ENCODE data around the gene FBXW4. TPM values are rescaled to one million over a fixed set of nuclear protein-coding genes. Genes with fewer than 3 reads are reported as not detected.

FBXW4 gene
- total RNA-seq, 2 experiments from 2014 or later: 43.1 to 60.9 TPM

- H4K20me1 ChIP-seq (ENCODE audit: insufficient read depth, low read length): no peaks in the 10 kb centered on the region
- intact Hi-C loops (cut with micrococcal nuclease; ENCODE audit: unreplicated experiment): no loop called here
- CTCF ChIA-PET (ENCODE audit: unreplicated experiment): no interaction called here
- no peaks in the 10 kb centered on the region for H3K9me2 ChIP-seq (ENCODE audit: insufficient read depth, low read length)
- POLR2A ChIA-PET: interaction anchor here (0.6 to 0.7 kb wide), 3 partner anchors 14 to 481 kb away, joined by 3 to 7 read pairs (median 3); no protein-coding TSS in a partner anchor
- no peak overlapping the region for H2AFZ ChIP-seq (ENCODE audit: low read length)
- H3K9me3 ChIP-seq (ENCODE audit: low read length): no peaks in the 10 kb centered on the region
- TF ChIP-seq CTCF (conservative IDR thresholded peaks at IDR 0.05; ENCODE audit: low read length) (no peak), EZH2phosphoT487 (IDR thresholded peaks at IDR 0.05; ENCODE audit: borderline replicate concordance, low read depth, low read length) (no peak)
- H3K79me2 ChIP-seq (ENCODE audit: insufficient read depth, low read depth, low read length): 0 out of 2 replicates have a peak, but pooled peaks cover 8% of the 10 kb centered on the region
- H3K27ac ChIP-seq (ENCODE audit: low read depth, low read length, poor library complexity, severe bottlenecking): no peak overlapping the region
- H3K4me1 ChIP-seq (ENCODE audit: insufficient read depth, low read length, poor library complexity, severe bottlenecking): peaks cover 7% of the 10 kb centered on the region
- no peak overlapping the region for H3K4me2 ChIP-seq (ENCODE audit: low read length)
- DNase-seq (ENCODE audit: low spot score): no peak
- no peak overlapping the region for H3K4me3 ChIP-seq (ENCODE audit: low read depth, low read length, poor library complexity, severe bottlenecking)
- BruUV-seq (replicated peaks): no TSS peak
- H3K36me3 ChIP-seq (ENCODE audit: insufficient read depth, low read length): peaks cover 51% of the 10 kb centered on the region
These were observed 18.4 kb downstream of the FBXW4 start for GRCh38 chr10:101676565-101676964.

GRCh38 chr10:101675115-101675514 is 19.9 kb downstream of the FBXW4 start:
- DNase-seq (ENCODE audit: low spot score): no peak
- ChIA-PET CTCF (ENCODE audit: unreplicated experiment) (no interaction called here), POLR2A (interaction anchor here (0.8 kb wide), 1 partner anchor 14 kb away, joined by 3 read pairs; no protein-coding TSS in a partner anchor)
- Histone ChIP-seq H3K79me2 (ENCODE audit: insufficient read depth, low read depth, low read length) (0 out of 2 replicates have a peak, but pooled peaks cover 8% of the 10 kb centered on the region), H3K9me2 (ENCODE audit: insufficient read depth, low read length) (no peaks in the 10 kb centered on the region), H3K9me3 (ENCODE audit: low read length) (no peaks in the 10 kb centered on the region), H3K36me3 (ENCODE audit: insufficient read depth, low read length) (peaks cover 65% of the 10 kb centered on the region), H3K4me1 (ENCODE audit: insufficient read depth, low read length, poor library complexity, severe bottlenecking) (peaks cover 14% of the 10 kb centered on the region), H3K4me2 (ENCODE audit: low read length) (no peak overlapping the region), H3K27ac (ENCODE audit: low read depth, low read length, poor library complexity, severe bottlenecking) (no peak overlapping the region), H2AFZ (ENCODE audit: low read length) (no peak overlapping the region), H3K4me3 (ENCODE audit: low read depth, low read length, poor library complexity, severe bottlenecking) (no peak overlapping the region), H4K20me1 (ENCODE audit: insufficient read depth, low read length) (no peaks in the 10 kb centered on the region)
- intact Hi-C loops (cut with micrococcal nuclease; ENCODE audit: unreplicated experiment): no loop called here
- BruUV-seq (replicated peaks): no TSS peak
- TF ChIP-seq EZH2phosphoT487 (IDR thresholded peaks at IDR 0.05; ENCODE audit: borderline replicate concordance, low read depth, low read length) (no peak), CTCF (conservative IDR thresholded peaks at IDR 0.05; ENCODE audit: low read length) (no peak)

DNA sequence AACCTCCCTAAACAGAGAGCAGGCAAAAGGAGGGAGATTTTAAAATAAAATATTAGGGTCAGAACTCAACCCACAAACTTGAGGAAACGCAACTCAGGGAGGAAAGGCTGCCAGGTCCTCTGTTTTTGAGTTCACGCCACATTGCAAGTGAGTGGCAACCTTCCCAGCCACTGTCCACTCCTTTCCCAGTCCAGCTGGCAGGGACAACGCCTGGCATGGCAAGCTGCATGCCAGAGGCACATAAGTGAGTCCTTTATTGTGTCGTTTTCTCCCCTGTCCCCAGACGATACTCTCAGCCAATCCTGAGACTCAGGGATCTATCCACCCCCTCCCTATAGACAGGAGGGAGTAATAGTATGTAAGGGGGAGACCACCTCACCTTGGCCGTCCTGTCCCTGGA is 22.4 kb downstream of the FBXW4 start:
- ChIA-PET CTCF (ENCODE audit: unreplicated experiment) (no interaction called here), POLR2A (no interaction called here)
- Histone ChIP-seq H3K27ac (ENCODE audit: low read depth, low read length, poor library complexity, severe bottlenecking) (no peak overlapping the region), H3K9me3 (ENCODE audit: low read length) (no peaks in the 10 kb centered on the region), H3K79me2 (ENCODE audit: insufficient read depth, low read depth, low read length) (no peaks in the 10 kb centered on the region), H3K4me3 (ENCODE audit: low read depth, low read length, poor library complexity, severe bottlenecking) (no peak overlapping the region), H3K4me1 (ENCODE audit: insufficient read depth, low read length, poor library complexity, severe bottlenecking) (peaks cover 14% of the 10 kb centered on the region), H2AFZ (ENCODE audit: low read length) (no peak overlapping the region), H3K4me2 (ENCODE audit: low read length) (no peak overlapping the region), H4K20me1 (ENCODE audit: insufficient read depth, low read length) (no peaks in the 10 kb centered on the region), H3K9me2 (ENCODE audit: insufficient read depth, low read length) (no peaks in the 10 kb centered on the region), H3K36me3 (ENCODE audit: insufficient read depth, low read length) (peaks cover 87% of the 10 kb centered on the region)
- no peak for DNase-seq (ENCODE audit: low spot score)
- no peak for TF ChIP-seq EZH2phosphoT487 (IDR thresholded peaks at IDR 0.05; ENCODE audit: borderline replicate concordance, low read depth, low read length)
- TF ChIP-seq CTCF (conservative IDR thresholded peaks at IDR 0.05; ENCODE audit: low read length): no peak
- BruUV-seq (replicated peaks): no TSS peak
- intact Hi-C loops (cut with micrococcal nuclease; ENCODE audit: unreplicated experiment): no loop called here
